ENCODE data around the gene TRIM24.
A peak's percentile ranks its signal among the peaks of the same experiment; 100 is the strongest.

Gene TRIM24

DNA sequence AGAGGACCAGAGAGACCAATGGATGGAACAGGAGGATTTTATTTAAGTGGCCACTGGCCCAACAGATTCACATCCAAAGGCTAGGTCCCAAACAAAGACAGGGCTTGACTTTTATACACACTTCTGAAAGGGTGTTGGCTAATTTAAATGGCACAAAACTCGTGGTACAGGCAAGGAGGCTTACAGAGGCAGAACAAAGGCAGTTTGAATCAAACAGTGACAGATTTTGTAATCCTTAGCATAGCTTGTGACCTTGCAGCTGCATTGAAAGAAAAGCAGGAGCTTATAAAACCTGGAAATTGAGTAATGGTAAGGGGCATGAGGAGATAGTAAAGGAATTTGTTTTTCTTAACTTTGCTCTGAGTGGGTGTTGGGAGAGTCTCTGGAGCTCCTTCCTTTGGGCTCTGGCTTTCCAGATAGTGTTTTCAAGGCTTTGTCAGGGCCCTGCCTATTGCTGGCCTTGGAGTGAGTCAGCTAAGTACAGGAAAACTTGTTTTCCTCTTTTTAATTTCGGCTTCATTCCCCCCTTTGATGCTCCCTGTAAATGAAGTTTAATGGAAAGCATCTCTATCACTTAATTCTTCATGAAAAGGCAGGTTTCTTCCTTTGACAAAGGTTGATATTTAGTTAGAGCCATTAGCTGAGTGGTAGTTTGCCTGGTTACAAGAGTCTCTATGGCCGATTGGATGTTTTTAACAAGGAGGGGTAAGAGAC is 96.9 kb downstream of the TRIM24 start:
- Histone ChIP-seq H3K27me3 (ENCODE audit: insufficient read depth, poor library complexity, severe bottlenecking) (no peaks in the 10 kb centered on the region), H3K27ac (replicated peaks) (no peak overlapping the region), H3K4me3 (replicated peaks; ENCODE audit: insufficient read depth, low read length) (no peak overlapping the region)
- TF ChIP-seq POLR2AphosphoS5 (IDR thresholded peaks at IDR 0.05; ENCODE audit: low read depth) (no peak), GABPA (IDR thresholded peaks at IDR 0.05; ENCODE audit: low read depth) (no peak), SPI1 (IDR thresholded peaks at IDR 0.05; ENCODE audit: borderline replicate concordance, low read depth) (no peak)
- TF ChIP-seq, protein P1, sequence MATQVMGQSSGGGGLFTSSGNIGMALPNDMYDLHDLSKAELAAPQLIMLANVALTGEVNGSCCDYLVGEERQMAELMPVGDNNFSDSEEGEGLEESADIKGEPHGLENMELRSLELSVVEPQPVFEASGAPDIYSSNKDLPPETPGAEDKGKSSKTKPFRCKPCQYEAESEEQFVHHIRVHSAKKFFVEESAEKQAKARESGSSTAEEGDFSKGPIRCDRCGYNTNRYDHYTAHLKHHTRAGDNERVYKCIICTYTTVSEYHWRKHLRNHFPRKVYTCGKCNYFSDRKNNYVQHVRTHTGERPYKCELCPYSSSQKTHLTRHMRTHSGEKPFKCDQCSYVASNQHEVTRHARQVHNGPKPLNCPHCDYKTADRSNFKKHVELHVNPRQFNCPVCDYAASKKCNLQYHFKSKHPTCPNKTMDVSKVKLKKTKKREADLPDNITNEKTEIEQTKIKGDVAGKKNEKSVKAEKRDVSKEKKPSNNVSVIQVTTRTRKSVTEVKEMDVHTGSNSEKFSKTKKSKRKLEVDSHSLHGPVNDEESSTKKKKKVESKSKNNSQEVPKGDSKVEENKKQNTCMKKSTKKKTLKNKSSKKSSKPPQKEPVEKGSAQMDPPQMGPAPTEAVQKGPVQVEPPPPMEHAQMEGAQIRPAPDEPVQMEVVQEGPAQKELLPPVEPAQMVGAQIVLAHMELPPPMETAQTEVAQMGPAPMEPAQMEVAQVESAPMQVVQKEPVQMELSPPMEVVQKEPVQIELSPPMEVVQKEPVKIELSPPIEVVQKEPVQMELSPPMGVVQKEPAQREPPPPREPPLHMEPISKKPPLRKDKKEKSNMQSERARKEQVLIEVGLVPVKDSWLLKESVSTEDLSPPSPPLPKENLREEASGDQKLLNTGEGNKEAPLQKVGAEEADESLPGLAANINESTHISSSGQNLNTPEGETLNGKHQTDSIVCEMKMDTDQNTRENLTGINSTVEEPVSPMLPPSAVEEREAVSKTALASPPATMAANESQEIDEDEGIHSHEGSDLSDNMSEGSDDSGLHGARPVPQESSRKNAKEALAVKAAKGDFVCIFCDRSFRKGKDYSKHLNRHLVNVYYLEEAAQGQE (IDR thresholded peaks at IDR 0.05; ENCODE audit: insufficient replicate concordance, low read depth): no peak
- TF ChIP-seq, protein P2, sequence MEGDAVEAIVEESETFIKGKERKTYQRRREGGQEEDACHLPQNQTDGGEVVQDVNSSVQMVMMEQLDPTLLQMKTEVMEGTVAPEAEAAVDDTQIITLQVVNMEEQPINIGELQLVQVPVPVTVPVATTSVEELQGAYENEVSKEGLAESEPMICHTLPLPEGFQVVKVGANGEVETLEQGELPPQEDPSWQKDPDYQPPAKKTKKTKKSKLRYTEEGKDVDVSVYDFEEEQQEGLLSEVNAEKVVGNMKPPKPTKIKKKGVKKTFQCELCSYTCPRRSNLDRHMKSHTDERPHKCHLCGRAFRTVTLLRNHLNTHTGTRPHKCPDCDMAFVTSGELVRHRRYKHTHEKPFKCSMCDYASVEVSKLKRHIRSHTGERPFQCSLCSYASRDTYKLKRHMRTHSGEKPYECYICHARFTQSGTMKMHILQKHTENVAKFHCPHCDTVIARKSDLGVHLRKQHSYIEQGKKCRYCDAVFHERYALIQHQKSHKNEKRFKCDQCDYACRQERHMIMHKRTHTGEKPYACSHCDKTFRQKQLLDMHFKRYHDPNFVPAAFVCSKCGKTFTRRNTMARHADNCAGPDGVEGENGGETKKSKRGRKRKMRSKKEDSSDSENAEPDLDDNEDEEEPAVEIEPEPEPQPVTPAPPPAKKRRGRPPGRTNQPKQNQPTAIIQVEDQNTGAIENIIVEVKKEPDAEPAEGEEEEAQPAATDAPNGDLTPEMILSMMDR (IDR thresholded peaks at IDR 0.05; ENCODE audit: insufficient read depth, low read length): no peak
- DNase-seq (ENCODE audit: low read depth in 1 of 2, low spot score in 1 of 2): no peak

DNA sequence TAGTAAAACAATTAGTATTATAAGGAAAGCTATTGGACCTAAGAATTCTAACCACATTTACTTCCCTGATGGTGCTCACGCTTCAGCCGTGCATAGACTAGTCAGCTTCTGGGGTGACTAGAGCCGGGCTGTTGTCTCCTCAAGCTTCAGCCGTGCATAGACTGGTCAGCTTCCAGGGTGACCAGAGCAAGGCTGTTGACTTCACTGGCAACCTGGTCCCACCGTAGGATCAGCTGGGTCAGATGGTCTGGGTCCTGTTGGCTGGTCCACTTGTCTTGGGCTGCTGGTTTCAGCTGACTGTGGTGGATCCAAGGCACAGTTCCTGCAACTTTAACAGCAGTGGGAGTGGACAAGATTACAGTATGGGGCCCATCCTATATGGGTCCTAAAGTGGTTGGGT is 99.4 kb downstream of the TRIM24 start:
- Histone ChIP-seq H3K27me3 (ENCODE audit: insufficient read depth, poor library complexity, severe bottlenecking) (no peaks in the 10 kb centered on the region), H3K4me3 (replicated peaks; ENCODE audit: insufficient read depth, low read length) (no peak overlapping the region), H3K27ac (replicated peaks) (no peak overlapping the region)
- DNase-seq (ENCODE audit: low read depth in 1 of 2, low spot score in 1 of 2): no peak
- TF ChIP-seq, protein P1 (IDR thresholded peaks at IDR 0.05; ENCODE audit: insufficient replicate concordance, low read depth): no peak
- TF ChIP-seq POLR2AphosphoS5 (IDR thresholded peaks at IDR 0.05; ENCODE audit: low read depth) (no peak), GABPA (IDR thresholded peaks at IDR 0.05; ENCODE audit: low read depth) (no peak), SPI1 (IDR thresholded peaks at IDR 0.05; ENCODE audit: borderline replicate concordance, low read depth) (no peak)
- TF ChIP-seq, protein P2 (IDR thresholded peaks at IDR 0.05; ENCODE audit: insufficient read depth, low read length): no peak

DNA sequence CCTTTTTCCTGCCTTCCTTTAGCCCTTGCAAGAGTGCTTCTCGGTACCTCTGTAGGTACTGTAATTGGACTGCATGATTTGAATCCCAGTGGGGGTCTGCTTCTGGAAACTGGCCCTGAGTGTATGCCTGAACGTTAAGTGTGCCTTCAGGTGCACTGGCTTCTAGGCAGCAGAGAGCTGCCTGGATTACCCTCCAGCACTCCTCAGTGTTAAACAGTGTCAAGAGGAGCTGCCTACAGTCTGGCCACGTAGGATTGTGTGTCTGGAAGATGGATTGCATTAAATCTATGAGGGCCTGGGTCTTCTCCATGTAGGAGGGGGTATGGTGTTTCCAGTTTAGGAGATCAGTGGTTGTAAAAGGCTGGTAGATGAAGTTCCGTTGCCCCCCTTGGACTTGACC is 103.7 kb downstream of the TRIM24 start:
- TF ChIP-seq GABPA (IDR thresholded peaks at IDR 0.05; ENCODE audit: low read depth) (no peak), SPI1 (IDR thresholded peaks at IDR 0.05; ENCODE audit: borderline replicate concordance, low read depth) (no peak), POLR2AphosphoS5 (IDR thresholded peaks at IDR 0.05; ENCODE audit: low read depth) (no peak)
- TF ChIP-seq, protein P2 (IDR thresholded peaks at IDR 0.05; ENCODE audit: insufficient read depth, low read length): no peak
- TF ChIP-seq, protein P1 (IDR thresholded peaks at IDR 0.05; ENCODE audit: insufficient replicate concordance, low read depth): no peak
- peak overlapping the region; percentile 45 for H3K4me3 ChIP-seq (replicated peaks; ENCODE audit: insufficient read depth, low read length)
- H3K27me3 ChIP-seq (ENCODE audit: insufficient read depth, poor library complexity, severe bottlenecking): no peaks in the 10 kb centered on the region
- no peak for DNase-seq (ENCODE audit: low read depth in 1 of 2, low spot score in 1 of 2)
- peak overlapping the region; percentile 89 for H3K27ac ChIP-seq (replicated peaks)
